Stimulated activated CD4-positive, alpha-beta T cell treated with anti-CD3 and anti-CD28 coated beads, Interleukin-12 subunit alpha, Interleukin-12 subunit beta, amount 100 ng/mL, for 24 hours (primary cell): Measurements from ENCODE around the gene ALX1.
"Not testable (repeated sequence)": the region's sequence is repeated elsewhere in the genome, so short reads cannot be mapped to it uniquely, and the experiment has no call there.

ENCODE experiments used
- DNase-seq, 2 experiments: peaks; one replicate each; pipeline ENCODE4 v3.0.0-alpha.2; 2020; ENCODE audit warnings: low read depth in 2 of 2

The ALX1 gene

GRCh38 chr12:85301051-85301450, 21.0 kb downstream of the ALX1 start:
- DNase-seq = no peak

GRCh38 chr12:85308374-85308773, 28.4 kb downstream of the ALX1 start:
- no peak for DNase-seq

- DNase-seq = no peak
Observed at GRCh38 chr12:85309125-85309566, 29.1 kb downstream of the ALX1 start.

- no peak for DNase-seq
Observed at GRCh38 chr12:85310025-85310424, 30.0 kb downstream of the ALX1 start.

GRCh38 chr12:85310456-85311076, 30.5 kb downstream of the ALX1 start:
- DNase-seq = no peak

- not testable (repeated sequence) for DNase-seq
Observed at GRCh38 chr12:85317866-85318636, 38.0 kb downstream of the ALX1 start.

GRCh38 chr12:85322715-85323114, 42.7 kb downstream of the ALX1 start:
- no peak for DNase-seq

GRCh38 chr12:85325442-85325841, 45.4 kb downstream of the ALX1 start:
- DNase-seq = no peak

- no peak for DNase-seq
Observed at GRCh38 chr12:85329913-85330312, 49.9 kb downstream of the ALX1 start.

- DNase-seq = no peak
Observed at GRCh38 chr12:85348779-85349178, 68.8 kb downstream of the ALX1 start.

GRCh38 chr12:85350356-85350755, 70.3 kb downstream of the ALX1 start:
- no peak for DNase-seq
